Activated T-cell treated with anti-CD3 and anti-CD28 coated beads for 24 hours (primary cell): ENCODE data around the gene DUSP22.

Experiments
- DNase-seq: peaks from one replicate; pipeline ENCODE4 v3.0.0-alpha.2; 2020; ENCODE audit warnings: low read depth

Gene DUSP22

DNA sequence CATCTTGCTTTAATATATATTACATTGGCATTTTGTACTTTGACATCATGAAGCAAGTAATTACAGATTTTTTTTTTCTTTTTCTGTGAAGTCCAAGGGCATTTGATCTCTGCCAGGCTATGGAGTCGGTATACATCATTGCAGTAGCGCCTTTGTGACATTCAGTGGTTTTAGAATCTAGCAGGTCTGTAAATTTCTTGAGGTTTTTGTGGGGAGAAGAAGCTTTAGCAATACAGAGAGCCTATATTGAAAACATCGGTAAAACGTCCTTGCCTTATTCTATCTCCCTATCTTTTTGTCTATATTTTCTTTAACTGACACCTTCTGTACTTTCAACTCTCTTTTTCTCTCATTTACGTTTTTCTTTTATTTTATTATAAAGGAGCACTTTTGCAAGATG, 47.2 kb downstream of the DUSP22 start:
- no peak for DNase-seq

GRCh38 chr6:340186-340955, 48.1 kb downstream of the DUSP22 start:
- DNase-seq: no peak

DNA sequence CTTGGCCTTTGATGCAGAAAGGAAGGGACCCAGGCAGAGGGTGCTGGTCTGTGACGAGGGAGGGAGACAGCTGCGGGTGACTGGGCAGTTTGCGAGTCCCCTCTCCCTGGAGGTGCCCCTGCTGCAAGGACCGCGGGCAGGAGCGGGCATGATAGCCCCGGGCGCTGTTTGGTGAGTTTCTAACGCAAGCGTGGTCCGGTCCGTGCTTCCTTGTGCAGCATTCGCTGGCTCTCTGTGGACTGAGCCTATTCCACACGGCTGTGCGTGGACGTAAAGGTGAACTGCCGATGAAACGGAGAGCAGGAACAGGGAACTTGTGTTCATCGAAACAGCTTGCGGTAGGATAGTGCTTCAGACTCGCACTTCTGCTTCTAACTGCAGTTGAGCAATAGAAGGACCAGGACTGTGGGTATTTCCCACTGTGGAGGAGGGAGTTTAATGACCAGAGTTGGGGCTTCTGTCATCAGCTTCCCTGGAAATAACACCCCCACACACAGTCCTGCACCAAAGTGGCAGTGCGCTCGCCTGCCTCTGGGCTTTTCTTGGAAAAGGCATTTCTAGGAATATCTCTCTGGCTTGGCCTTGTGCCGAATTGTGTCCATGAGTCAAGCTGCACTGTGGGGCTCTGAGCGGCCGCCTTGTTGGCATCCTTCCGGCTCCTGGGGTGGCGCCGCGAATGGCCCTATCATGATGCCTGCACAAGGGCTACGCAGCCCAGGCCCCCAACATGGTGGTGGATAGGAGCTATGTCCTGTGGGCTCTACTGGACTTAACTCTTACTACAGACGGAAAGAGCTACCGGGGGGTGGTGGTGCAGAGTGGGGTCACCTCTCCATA, 48.9 kb downstream of the DUSP22 start:
- no peak for DNase-seq

DNA sequence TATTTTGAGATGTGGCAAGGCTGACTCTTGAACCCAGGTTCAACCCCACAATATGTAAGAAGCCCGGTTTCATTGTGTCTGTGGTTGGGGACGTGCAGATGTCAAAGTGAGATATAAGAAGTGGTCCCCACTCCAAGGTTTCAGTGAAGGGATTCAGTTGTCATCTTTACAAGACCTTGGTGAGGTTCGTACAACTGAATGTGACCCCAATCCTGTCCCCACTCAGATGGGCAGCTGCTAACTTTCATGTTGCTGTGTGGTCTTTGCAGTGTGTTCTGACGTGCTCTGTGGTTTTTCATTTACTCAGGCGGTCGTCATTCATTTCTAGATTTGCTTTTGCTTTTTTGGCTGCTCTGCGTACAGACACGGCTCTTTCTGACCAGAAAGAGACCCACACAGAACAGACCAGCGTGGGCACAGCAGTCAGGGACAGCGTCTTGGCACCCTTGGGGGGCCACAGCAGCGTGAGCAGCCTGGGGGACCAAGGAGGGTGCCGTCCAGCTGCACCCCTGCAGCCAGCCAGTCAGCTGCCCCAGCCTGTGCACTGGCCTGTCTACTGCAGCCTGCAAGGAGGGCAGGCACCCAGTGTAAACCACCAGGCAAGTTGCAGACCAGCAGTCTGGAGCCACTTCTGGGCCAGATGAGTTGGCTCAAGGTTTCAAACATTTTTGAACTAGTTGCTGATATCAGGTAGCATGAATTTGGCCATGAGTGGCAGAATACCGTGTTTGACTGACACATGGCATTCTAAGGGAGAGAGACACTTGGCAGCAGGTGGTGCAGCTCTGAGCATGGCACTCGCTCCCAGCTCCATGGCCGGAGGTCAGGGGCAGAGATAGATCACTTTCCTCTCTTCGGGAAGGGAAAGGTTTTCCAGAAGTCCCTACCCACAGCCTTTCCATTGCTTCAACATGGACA, 49.9 kb downstream of the DUSP22 start:
- no peak for DNase-seq

DNA sequence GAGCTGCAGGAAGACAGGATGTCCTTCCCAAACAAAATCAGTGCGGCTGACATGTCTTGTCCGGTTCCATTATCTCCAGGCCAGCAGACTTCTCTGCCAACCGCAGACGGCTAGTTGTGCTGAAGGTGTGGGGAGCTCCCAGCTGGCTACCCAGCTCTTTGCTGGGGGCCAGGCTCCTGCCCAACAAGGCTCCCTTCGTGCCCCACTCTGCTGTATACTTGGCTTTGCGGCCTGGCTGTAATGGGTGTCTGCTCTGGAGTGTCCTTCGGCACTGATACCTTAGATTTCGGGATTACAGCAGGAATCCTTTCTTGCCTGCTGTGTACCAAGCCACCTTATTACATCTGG, 50.5 kb downstream of the DUSP22 start:
- no peak for DNase-seq

GRCh38 chr6:343226-343935, 51.1 kb downstream of the DUSP22 start:
- no peak for DNase-seq

DNA sequence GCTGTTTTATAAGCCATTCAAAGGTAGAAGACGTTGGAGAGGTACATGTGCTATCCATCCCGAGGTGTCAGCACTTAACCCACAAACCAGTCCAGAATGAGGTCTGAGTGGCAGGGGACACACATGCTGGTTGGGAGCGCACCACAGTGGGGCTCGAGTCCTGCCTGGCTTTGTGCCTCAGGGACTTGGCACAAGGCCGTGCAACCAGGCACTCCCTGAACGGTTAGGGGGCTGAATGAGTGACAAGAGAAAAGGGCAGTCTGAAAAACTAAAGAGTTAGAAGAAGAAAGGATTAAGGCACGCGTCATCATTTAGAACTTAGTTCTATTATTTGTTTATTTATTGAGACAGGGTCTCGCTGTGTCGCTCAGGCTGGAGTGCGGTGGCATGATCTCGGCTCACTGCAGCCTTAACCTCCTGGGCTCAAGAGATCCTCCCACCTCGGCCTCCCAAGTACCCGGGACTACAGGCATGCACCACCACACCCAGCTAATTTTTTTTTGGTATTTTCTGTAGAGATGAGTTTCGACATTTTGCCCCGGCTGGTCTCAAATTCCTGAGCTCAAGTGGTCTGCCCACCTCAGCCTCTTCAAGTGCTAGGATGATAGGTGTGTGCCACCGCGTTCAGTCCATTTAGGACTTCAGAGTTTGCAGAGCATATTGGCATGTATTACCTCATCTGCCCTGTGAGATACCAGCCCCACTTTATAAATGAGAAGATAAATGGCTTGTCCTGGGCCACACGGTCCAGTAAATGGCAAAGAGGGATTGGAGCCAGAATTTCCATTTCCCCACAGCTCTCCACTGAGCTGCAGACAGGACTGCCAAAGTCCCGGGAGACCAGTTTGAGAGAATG, 51.9 kb downstream of the DUSP22 start:
- DNase-seq: no peak

GRCh38 chr6:344816-345340, 52.6 kb downstream of the DUSP22 start:
- DNase-seq: no peak

- DNase-seq: no peak
Observed at GRCh38 chr6:345747-346385, 53.6 kb downstream of the DUSP22 start.

- no peak for DNase-seq
Observed at GRCh38 chr6:346386-347030, 54.2 kb downstream of the DUSP22 start.

- no peak for DNase-seq
Observed at GRCh38 chr6:347232-347631, 54.9 kb downstream of the DUSP22 start.

- DNase-seq: no peak
Observed at GRCh38 chr6:347951-348859, 55.9 kb downstream of the DUSP22 start.

DNA sequence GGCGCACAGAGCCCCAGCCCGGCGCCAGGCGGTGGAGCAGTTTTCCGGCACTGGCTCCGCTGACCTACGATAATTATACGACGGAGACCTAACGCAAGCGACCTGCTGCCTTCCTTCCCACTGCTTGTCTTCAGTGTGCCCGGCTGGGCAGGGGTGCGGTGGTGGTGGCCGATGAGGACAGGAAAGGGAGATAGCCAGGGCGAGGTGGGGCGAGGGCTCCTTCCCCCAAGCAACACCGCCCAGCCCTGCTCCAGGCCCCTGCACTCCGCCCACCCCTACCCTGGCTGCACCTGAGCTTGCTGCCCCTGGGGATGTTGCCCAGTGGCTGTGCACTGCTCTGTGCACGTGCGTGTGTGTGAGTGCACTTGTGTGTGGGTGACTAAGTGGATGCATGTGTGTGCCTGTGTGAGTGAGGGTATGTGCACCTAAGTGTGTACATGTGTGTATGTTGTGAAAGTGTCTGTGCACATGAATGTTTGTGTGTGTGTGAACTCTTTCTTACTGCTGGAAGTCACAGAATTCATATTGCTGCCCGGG, 56.6 kb downstream of the DUSP22 start:
- DNase-seq: no peak

- no peak for DNase-seq
Observed at GRCh38 chr6:349491-349921, 57.2 kb downstream of the DUSP22 start.

GRCh38 chr6:350371-350770, 58.1 kb downstream of the DUSP22 start:
- no peak for DNase-seq

DNA sequence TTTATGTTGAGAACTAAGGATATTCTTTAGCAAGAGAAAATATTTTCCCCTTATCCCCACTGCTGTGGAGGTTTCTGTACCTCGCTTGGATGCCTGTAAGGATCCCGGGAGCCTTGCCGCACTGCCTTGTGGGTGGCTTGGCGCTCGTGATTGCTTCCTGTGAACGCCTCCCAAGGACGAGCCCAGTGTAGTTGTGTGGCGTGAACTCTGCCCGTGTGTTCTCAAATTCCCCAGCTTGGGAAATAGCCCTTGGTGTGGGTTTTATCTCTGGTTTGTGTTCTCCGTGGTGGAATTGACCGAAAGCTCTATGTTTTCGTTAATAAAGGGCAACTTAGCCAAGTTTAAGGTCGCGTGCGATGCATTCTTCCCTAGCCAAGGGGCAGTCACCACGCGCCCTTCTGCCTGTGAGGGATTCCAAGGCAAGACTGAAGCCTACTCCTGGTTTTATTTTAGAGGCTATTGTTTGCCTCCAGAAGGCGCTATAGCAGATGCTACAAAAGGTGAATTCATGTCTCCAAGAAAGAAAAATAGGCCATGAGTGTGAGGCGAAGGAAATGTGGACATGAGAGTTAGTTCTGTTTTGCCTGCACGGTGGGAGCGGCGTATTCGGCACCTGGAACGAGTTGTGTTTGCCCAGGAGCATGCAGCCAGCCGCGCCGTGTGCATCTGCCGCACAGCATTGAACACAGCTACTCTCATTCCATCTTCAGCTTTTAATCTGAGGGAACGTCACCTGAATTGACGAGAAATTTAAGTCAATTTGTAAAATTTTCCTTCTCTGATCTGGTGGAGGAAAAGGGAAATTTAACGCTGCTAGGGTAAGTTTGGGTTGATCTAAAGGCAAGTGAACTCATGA, 59.0 kb downstream of the DUSP22 start:
- no peak for DNase-seq

GRCh38 chr6:351867-352289, 59.6 kb downstream of the DUSP22 start:
- no peak for DNase-seq
